ENCODE measurements around the gene CTXN1. TPM values are rescaled to one million over a fixed set of nuclear protein-coding genes. Genes with fewer than 3 reads are reported as not detected.

The CTXN1 gene
- total and polyA plus RNA-seq, 2 of the 4 experiments (the other 2 are of a cell fraction) = 0.36 to 7.4 TPM

DNA sequence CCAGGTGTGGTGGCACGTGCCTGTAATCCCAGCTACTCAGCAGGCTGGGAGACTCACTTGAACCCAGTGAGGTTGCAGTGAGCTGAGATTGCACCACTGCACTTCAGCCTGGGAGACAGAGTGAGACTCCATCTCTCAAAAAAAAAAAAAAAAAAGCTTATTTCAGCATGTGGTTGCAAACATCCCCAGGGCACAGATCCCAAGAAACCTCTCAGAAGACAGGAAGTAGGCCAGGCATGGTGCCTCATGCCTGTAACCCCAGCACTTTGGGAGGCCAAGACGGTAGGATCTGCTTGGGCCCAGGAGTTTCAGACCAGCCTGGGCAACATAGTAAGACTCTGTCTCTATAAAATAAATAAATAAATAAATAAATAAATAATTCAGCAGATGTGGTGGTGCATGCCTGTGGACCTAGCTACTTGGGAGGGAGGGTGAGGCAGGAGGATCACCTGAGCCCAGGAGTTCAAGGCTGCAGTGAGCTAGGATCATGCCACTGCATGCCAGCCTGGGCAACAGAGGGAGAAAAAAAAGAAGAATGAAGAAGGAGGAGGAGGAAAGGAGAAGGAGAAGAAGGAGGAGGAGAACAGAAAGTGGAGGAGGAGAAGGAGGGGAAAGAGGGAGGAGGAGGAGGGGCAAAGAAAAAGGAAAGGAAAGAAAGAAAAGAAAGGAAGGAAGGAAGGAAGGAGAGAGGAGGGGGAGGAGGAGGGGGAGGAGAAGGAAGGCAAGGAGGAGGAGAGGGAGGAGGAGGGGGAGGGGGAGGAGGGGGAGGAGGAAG lies 42.0 kb downstream of the CTXN1 start:
- dilution Hi-C loops (cut with HindIII; ENCODE audit: low sequenced_read_pairs, unreplicated experiment) = no loop called here
- Histone ChIP-seq H2AK9ac (replicated peaks; ENCODE audit: low read depth, low read length, poor library complexity) (no peak overlapping the region), H3K14ac (replicated peaks; ENCODE audit: low read depth, low read length) (no peak overlapping the region), H3K4ac (ENCODE audit: low read depth, low read length) (no peak overlapping the region), H4K20me1 (ENCODE audit: insufficient read depth, low read length) (no peaks in the 10 kb centered on the region), H4K91ac (ENCODE audit: insufficient read depth, low read depth, low read length) (no peak overlapping the region), H3K9ac (ENCODE audit: low read depth, low read length) (no peak overlapping the region), H2BK15ac (ENCODE audit: low read depth, low read length) (no peak overlapping the region), H3K23ac (ENCODE audit: low read depth, low read length) (no peak overlapping the region), H4K8ac (ENCODE audit: low read depth in 2 of 2, low read length in 2 of 2) (0 out of 4 replicates have a peak overlapping the region, but pooled peaks of 1 of the 2 experiments have one; percentile 55), H2BK20ac (ENCODE audit: low read depth, low read length) (no peak overlapping the region; the same call in 1 of the 2 replicates), H3K9me3 (ENCODE audit: control insufficient read depth, insufficient read depth, low read length) (no peaks in the 10 kb centered on the region), H3K9me1 (ENCODE audit: insufficient read depth, low read length) (no peaks in the 10 kb centered on the region), H3K18ac (ENCODE audit: low read depth, low read length) (no peak overlapping the region), H2AK5ac (ENCODE audit: low read depth, low read length) (no peak overlapping the region), H2BK5ac (ENCODE audit: low read depth, low read length, poor library complexity, severe bottlenecking) (no peak overlapping the region), H3K27me3 (ENCODE audit: control insufficient read depth, insufficient read depth, low read length) (no peaks in the 10 kb centered on the region), H4K5ac (ENCODE audit: low read depth, low read length) (no peak overlapping the region), H3K4me3 (ENCODE audit: insufficient read depth, low read depth, low read length) (no peak overlapping the region), H2AFZ (replicated peaks; ENCODE audit: low read length, poor library complexity) (no peak overlapping the region), H3K4me2 (ENCODE audit: low read depth, low read length) (no peak overlapping the region), H3K27ac (ENCODE audit: insufficient read depth, low read length) (no peak overlapping the region), H3K36me3 (ENCODE audit: control insufficient read depth, insufficient read depth, low read length) (no peaks in the 10 kb centered on the region), H2BK120ac (ENCODE audit: low read depth, low read length) (no peak overlapping the region), H3K79me1 (ENCODE audit: low read depth in 1 of 2, low read length in 2 of 2) (peaks cover 0 to 7% of the 10 kb centered on the region in 2 experiments; a peak in 3 of 4 replicates), H3K56ac (ENCODE audit: extremely low read depth, insufficient read depth, low read length) (no peak overlapping the region), H3K4me1 (ENCODE audit: control insufficient read depth, insufficient read depth, low read length) (peaks cover 2% of the 10 kb centered on the region; the same call in 1 of the 2 replicates)
- BruUV-seq (replicated peaks) = no TSS peak
- no peak for ATAC-seq (ENCODE audit: low read depth)
- no CpG with 5 or more reads among the region's 2 CpGs for WGBS, 2 experiments (ENCODE audit: extremely low coverage in 2 of 2, insufficient read length in 1 of 2)
- POLR2A ChIA-PET (ENCODE audit: unreplicated experiment) = interaction anchor here (0.7 kb wide), 1 partner anchor 360 kb away, joined by 12 read pairs; no protein-coding TSS in a partner anchor
- CTCF ChIA-PET = interaction anchor here (1.5 kb wide), 1 partner anchor 15 kb away, joined by 6 read pairs; no protein-coding TSS in a partner anchor
- intact Hi-C loops (cut with micrococcal nuclease) = no loop called here
- in situ Hi-C loops (cut with MboI; ENCODE audit: low sequenced_read_pairs) = no loop called here
- no peak for TF ChIP-seq MAZ (IDR thresholded peaks at IDR 0.05; ENCODE audit: borderline replicate concordance, low read depth, low read length)
- TF ChIP-seq, protein P1, sequence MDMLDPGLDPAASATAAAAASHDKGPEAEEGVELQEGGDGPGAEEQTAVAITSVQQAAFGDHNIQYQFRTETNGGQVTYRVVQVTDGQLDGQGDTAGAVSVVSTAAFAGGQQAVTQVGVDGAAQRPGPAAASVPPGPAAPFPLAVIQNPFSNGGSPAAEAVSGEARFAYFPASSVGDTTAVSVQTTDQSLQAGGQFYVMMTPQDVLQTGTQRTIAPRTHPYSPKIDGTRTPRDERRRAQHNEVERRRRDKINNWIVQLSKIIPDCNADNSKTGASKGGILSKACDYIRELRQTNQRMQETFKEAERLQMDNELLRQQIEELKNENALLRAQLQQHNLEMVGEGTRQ (IDR thresholded peaks at IDR 0.05; ENCODE audit: low read depth, low read length) = no peak
- no peak for TF ChIP-seq RFX5 (IDR thresholded peaks at IDR 0.05; ENCODE audit: low read depth, low read length)
- no peak for TF ChIP-seq ELK1 (IDR thresholded peaks at IDR 0.05; ENCODE audit: borderline replicate concordance, low read depth, low read length)
- TF ChIP-seq MAFK (IDR thresholded peaks at IDR 0.05; ENCODE audit: low read depth, low read length) = no peak
- no peak for TF ChIP-seq CEBPB (IDR thresholded peaks at IDR 0.05; ENCODE audit: low read depth, low read length)
- no peak for TF ChIP-seq SMC3 (IDR thresholded peaks at IDR 0.05; ENCODE audit: low read depth, low read length)
- TF ChIP-seq MXI1 (IDR thresholded peaks at IDR 0.05; ENCODE audit: borderline replicate concordance, low read depth, low read length) = no peak
- TF ChIP-seq RAD21 (IDR thresholded peaks at IDR 0.05; ENCODE audit: low read length) = no peak
- no peak for TF ChIP-seq FOS (IDR thresholded peaks at IDR 0.05; ENCODE audit: low read depth, low read length)
- TF ChIP-seq RCOR1 (IDR thresholded peaks at IDR 0.05; ENCODE audit: insufficient replicate concordance, low read length) = no peak
- peak; percentile 33 for DNase-seq

Data from IMR-90 (cell line).